Measurements from ENCODE around the gene COL6A6.

COL6A6 gene

DNA sequence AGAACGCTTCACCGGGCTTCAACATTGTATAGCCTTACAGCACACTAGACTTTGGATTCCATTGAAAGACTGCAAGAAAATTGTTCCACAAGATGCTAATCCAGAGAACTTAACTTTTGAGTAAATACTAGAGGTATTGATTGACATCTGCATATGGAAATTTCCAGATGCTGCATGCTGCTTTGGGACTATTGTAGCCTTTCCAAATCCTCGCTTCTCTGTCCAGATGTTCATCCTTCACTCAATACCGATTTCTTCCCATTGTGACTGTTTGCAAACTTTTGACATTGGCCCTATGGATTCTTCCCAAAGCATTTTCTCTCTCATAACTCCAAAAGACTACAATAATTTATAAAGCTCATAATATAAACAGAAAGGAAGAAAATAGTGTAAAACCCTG is 41.4 kb downstream of the COL6A6 start:
- H3K9me3 Mint-ChIP-seq = no peaks in the 10 kb centered on the region
- H3K27ac Mint-ChIP-seq = no peak overlapping the region
- peaks cover 3% of the 10 kb centered on the region for H3K27me3 Mint-ChIP-seq
- no peak overlapping the region for H3K4me3 Mint-ChIP-seq
- no peaks in the 10 kb centered on the region for H3K36me3 Mint-ChIP-seq (ENCODE audit: low read depth)
- H3K4me1 Mint-ChIP-seq (ENCODE audit: low read depth) = no peaks in the 10 kb centered on the region

DNA sequence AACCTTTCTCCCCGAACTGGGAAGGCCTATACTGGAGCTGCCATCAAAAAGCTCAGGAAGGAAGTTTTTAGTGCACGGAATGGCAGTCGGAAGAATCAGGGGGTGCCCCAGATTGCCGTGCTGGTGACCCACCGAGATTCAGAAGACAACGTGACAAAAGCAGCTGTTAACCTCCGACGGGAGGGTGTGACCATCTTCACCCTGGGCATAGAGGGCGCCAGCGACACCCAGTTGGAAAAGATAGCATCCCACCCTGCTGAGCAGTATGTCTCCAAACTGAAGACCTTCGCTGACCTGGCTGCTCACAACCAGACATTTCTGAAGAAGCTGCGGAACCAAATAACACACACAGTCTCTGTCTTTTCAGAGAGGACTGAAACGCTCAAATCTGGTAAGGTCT is 48.2 kb downstream of the COL6A6 start:
- Mint-ChIP-seq H3K27ac (no peak overlapping the region), H3K36me3 (ENCODE audit: low read depth) (no peaks in the 10 kb centered on the region), H3K27me3 (no peaks in the 10 kb centered on the region), H3K4me3 (no peak overlapping the region), H3K4me1 (ENCODE audit: low read depth) (no peaks in the 10 kb centered on the region), H3K9me3 (no peaks in the 10 kb centered on the region)
